AG04449 (cell line): ENCODE results near the gene FBXL17.

Experiments
- CTCF ChIA-PET: fragments of 350-600 bp; formaldehyde crosslinking; extraction: SDS; loops from one replicate; lab custom pipeline; 2021; ENCODE audit warnings: antibody characterized with exemption; lab: Yijun Ruan, JAX
- POLR2A ChIA-PET: fragments of 400-600, 350-600 bp; formaldehyde crosslinking; extraction: SDS; loops from one replicate; lab custom pipeline; 2020; ENCODE audit warnings: antibody characterized with exemption, inconsistent platforms; lab: Yijun Ruan, JAX
- DNase-seq: peaks from one replicate; pipeline ENCODE4 v3.0.0-alpha.2; 2010; ENCODE audit warnings: low read depth, low spot score
- H3K4me3 ChIP-seq: 2 replicates; pipeline ENCODE4 v1.5.1; 2011; ENCODE audit warnings: low read depth, mild to moderate bottlenecking, control low read depth, low read length
- TF ChIP-seq, protein P1 (sequence below): IDR thresholded peaks from one replicate; pipeline ENCODE4 v1.5.1; 2011; ENCODE audit warnings: mild to moderate bottlenecking, moderate library complexity, low read length, control low read depth, inconsistent platforms; ENCODE audit not compliant: insufficient read depth; ENCODE audit errors: missing control alignments

The FBXL17 gene

DNA sequence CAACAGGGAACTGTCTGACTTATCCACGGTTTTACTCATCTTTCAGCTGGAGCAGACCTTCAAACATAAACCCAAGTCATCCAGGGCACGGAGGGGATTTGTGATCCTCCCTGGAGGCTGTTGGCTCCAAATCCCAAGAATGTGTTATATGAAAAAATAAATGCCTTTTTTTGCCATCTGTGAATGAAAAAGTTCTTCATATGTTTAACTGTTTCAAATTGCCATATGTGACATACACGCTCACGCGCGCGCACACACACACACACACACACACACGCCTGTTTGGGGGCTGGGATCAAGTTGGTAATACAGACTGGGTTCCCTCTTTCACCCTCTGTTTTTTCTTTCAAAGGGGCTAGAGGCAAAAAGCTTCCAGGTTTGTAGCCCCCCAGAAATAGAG, 546.8 kb downstream of the FBXL17 start:
- POLR2A ChIA-PET: no interaction called here
- CTCF ChIA-PET: no interaction called here
- no peak overlapping the region for H3K4me3 ChIP-seq
- TF ChIP-seq, protein P1, sequence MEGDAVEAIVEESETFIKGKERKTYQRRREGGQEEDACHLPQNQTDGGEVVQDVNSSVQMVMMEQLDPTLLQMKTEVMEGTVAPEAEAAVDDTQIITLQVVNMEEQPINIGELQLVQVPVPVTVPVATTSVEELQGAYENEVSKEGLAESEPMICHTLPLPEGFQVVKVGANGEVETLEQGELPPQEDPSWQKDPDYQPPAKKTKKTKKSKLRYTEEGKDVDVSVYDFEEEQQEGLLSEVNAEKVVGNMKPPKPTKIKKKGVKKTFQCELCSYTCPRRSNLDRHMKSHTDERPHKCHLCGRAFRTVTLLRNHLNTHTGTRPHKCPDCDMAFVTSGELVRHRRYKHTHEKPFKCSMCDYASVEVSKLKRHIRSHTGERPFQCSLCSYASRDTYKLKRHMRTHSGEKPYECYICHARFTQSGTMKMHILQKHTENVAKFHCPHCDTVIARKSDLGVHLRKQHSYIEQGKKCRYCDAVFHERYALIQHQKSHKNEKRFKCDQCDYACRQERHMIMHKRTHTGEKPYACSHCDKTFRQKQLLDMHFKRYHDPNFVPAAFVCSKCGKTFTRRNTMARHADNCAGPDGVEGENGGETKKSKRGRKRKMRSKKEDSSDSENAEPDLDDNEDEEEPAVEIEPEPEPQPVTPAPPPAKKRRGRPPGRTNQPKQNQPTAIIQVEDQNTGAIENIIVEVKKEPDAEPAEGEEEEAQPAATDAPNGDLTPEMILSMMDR: no peak
- DNase-seq: no peak

DNA sequence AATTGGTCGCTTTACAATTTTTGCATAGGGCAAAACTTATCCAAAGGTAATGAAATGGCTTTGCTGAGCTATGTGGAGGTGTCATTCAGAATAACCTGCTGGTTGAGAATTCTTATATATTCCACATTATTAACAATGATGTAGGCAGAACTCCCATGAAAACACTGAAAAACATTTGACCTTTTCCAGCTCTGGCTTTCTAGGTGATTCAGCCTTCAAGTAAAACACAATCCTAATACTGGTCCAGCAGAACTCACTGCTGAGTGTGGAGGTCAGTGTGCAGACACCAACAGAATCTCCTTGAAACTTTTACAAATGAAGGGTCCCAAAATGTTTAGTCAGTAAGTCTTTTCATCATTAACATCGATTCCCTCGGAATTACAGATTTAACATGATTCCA, 549.2 kb downstream of the FBXL17 start:
- TF ChIP-seq, protein P1: no peak
- DNase-seq: no peak
- H3K4me3 ChIP-seq: no peak overlapping the region
- CTCF ChIA-PET: interaction anchor here (1.0 kb wide), 1 partner anchor 22 kb away, joined by 3 read pairs; no protein-coding TSS in a partner anchor
- POLR2A ChIA-PET: no interaction called here

DNA sequence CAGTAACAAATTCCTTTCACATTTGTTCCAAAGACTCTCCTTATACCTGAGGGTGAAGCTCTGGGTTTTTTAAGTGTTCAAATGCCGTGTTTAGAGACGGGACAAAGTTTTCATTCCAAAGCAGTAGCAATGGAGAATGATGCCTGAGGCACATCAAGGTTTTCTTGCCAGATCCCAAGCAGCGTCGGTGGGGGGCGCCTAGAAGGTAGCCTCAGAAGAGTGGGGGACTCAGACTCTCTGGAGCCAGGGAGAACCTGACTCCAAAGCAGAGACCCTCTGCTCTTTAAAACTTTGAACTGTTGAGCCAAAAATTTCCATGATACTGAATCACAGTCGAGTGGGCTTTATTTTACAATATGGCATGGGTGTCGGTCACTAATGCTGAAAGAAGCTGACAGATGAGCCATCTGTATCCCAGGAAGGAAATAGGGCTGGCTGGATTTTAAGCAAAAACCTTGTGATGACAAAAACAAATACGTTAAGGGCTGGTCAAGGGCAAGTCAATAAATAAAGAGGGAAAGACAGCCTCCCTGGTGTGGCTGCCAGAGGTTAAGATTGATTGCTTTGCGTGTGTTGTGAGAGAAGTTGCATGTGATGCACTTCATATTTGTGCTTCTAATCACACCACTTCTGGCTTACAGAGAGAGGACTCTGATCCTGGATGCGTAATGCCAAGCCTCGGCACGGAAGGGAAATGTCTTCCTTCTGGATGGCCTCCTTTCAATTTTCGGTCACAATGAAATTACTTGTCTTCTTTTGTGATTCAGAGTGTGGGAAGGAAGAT, 550.1 kb downstream of the FBXL17 start:
- CTCF ChIA-PET: no interaction called here
- POLR2A ChIA-PET: no interaction called here
- TF ChIP-seq, protein P1: no peak
- DNase-seq: no peak
- H3K4me3 ChIP-seq: no peak overlapping the region

DNA sequence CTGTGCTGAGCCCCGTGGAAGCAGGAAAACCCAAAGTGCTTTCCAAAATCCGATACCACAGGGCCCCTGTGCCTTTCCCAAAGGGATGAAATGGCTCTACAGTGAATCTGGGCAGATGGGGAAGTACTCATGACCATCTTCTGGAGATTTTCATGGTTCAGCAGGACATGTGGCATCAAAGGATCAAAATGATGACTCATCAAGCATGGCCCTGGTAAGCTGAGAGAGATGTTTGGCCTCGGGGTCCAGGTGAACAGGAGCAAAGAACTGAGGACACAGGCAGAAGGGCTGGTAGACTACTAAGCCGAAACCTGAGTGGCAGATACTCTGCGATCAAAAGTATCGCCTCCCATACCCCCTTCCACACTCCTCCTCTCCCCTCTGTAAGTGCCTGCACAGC, 551.1 kb downstream of the FBXL17 start:
- H3K4me3 ChIP-seq: no peak overlapping the region
- TF ChIP-seq, protein P1: no peak
- ChIA-PET CTCF (no interaction called here), POLR2A (no interaction called here)
- DNase-seq: no peak

DNA sequence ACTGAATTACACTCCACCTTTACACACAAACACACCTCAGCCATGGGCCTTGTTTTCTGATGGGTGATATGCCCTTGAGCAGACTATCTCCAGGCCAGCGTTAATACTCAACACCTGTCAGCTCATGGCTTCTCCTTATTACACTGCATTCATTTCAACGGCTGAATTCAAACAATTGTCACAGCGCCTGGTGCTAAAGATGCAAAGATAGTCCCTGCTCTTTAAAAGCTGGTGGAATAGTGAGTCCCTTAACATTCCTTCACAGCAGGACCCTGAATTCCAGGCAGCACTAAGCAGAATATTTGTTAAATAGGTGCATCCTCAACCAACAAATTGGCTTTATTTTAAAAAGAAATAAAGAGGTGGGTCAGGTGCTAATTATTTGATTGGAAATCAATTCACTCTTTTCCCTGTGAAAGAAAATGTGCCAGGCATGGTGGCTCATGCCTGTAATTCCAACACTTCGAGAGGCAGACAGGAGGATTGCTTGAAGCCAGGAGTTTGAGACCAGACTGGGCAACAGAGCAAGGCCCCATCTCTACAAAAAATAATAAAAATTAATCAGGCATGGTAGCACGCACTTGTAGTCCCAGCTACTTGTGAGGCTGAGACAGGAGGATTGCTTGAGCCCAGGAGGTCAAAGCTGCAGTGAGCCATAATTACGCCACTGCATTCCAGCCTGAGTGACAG, 555.4 kb downstream of the FBXL17 start:
- no peak overlapping the region for H3K4me3 ChIP-seq
- no peak for DNase-seq
- ChIA-PET CTCF (no interaction called here), POLR2A (no interaction called here)
- TF ChIP-seq, protein P1: no peak

DNA sequence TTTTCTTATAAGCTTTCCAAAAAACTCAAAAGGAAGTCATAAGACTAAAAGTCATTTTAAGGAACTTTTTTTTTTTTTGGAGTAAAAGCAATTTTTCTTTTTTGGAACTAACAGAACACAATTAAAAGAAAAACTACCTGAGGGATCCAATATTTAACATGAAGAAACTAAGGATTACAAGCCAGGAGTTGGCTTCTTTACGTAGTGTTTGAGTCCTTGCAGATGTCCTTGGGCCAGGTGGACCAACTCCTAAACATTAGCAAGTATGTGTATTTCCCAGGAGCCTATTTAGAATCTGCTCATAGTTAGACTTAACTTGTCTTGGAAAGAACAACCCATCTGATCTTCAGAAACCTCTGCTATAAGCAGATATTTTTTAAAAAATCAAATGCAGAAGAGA, 557.1 kb downstream of the FBXL17 start:
- CTCF ChIA-PET: no interaction called here
- H3K4me3 ChIP-seq: no peak overlapping the region
- POLR2A ChIA-PET: no interaction called here
- TF ChIP-seq, protein P1: no peak
- DNase-seq: no peak
